GM18507 (cell line): ENCODE data around the gene TUBB3.
"Not testable (repeated sequence)": the region's sequence is repeated elsewhere in the genome, so short reads cannot be mapped to it uniquely, and the experiment has no call there.

Source experiments
- DNase-seq: peaks from one replicate; pipeline ENCODE4 v3.0.0; 2011; ENCODE audit warnings: low read depth; ENCODE audit not compliant: insufficient read length; ENCODE audit errors: extremely low spot score
- FAIRE-seq: peaks from 2 replicates; lab custom pipeline; 2011; peaks lifted over from hg19 to GRCh38; lab: Jason Lieb, UNC

The TUBB3 gene

DNA sequence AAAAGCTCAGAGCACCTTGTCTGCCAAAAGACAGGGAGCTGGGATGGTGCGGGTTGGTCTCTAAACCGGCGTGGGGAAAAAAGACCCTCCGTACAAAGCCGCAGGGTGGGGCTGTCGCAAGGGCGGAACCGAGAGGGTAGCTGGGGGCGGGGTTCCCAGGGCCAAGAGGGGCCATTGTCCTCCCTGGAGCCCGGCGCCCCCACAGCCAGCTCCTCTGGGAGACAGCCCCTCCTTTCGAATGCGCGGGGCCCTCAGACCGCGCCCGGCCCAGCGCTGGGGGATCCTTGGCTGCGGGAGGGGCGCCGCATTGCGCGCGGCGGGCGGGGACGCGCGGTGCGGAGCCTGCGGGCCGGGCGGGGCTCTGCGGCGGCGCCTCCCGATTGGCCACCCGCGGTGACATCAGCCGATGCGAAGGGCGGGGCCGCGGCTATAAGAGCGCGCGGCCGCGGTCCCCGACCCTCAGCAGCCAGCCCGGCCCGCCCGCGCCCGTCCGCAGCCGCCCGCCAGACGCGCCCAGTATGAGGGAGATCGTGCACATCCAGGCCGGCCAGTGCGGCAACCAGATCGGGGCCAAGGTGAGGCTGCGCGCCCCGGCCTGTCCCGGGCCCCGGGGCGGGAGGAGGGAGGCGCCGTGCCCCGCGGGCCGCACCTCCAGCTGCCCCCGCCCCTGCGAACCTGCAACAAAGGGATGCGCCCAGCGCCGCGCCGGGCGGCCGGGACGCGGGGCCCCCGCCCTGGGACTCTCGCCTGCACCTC, at the start of gene TUBB3:
TSS of gene TUBB3 (plus strand) at position 459 of the 756 bp plus-strand sequence. CDS start at position 519, 60 bp downstream.
- no peak for FAIRE-seq
- DNase-seq: peak; percentile 61

DNA sequence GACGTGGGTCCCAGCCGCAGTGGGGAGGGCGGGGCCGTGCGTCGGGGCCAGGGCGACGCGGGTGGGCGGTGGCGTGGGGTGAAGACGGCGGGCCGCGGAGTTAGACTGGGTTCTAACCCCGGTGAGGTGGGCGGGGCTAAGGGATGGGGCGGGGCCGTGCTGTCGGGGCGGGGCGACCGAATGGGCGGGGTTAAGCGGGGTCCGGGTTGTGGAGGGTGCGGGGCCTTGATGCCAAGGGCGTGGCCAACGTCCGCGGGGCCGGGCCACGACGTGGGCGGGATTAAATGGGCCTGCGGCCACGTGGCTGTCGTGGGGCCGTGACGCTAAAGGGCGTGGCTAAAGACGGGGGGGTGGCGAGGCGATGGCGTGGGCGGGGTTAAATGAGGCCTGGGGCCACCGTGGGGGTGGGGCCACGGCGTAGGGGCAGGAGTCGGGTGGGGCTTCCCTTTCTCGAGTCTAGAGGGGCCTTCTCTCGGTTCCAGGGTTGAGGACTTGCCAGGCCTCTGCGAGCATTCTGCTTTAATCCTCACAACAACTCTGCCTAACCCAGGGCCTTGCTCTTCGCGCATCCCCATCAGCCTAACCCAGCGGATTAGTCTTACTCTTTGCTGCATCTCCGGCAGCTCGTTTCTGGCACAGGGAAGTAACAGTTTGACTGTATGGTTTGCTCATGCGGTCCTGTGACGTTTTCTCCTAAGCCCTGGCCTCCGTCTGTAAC, 49.0 kb upstream of the TUBB3 start:
- FAIRE-seq (peak; percentile 94), DNase-seq (peak; percentile 81)

DNA sequence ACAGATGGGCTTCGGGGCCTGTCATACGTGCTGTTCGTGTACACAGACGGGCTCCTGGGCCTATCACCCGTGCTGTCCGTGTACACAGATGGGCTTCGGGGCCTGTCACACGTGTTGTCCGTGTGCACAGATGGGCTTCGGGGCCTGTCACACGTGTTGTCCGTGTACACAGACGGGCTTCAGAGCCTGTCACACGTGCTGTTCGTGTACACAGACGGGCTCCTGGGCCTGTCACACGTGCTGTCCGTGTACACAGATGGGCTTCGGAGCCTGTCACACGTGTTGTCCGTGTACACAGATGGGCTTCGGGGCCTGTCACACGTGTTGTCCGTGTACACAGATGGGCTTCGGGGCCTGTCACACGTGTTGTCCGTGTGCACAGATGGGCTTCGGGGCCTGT, 44.0 kb upstream of the TUBB3 start:
- DNase-seq, FAIRE-seq: not testable (repeated sequence)

- DNase-seq (no peak), FAIRE-seq (no peak)
Measured at GRCh38 chr16:89880477-89881367, 42.4 kb upstream of the TUBB3 start.

GRCh38 chr16:89881368-89881730, 41.8 kb upstream of the TUBB3 start:
- FAIRE-seq: no peak

GRCh38 chr16:89883346-89884040, 39.6 kb upstream of the TUBB3 start:
- FAIRE-seq (no peak), DNase-seq (no peak)

More at GRCh38 chr16:89881368-89881730, 41.8 kb upstream of the TUBB3 start:
- no peak for DNase-seq

- DNase-seq: no peak
- no peak for FAIRE-seq
Measured at GRCh38 chr16:89884041-89884421, 39.1 kb upstream of the TUBB3 start.

GRCh38 chr16:89887243-89887642, 35.9 kb upstream of the TUBB3 start:
- DNase-seq: no peak
- no peak for FAIRE-seq

DNA sequence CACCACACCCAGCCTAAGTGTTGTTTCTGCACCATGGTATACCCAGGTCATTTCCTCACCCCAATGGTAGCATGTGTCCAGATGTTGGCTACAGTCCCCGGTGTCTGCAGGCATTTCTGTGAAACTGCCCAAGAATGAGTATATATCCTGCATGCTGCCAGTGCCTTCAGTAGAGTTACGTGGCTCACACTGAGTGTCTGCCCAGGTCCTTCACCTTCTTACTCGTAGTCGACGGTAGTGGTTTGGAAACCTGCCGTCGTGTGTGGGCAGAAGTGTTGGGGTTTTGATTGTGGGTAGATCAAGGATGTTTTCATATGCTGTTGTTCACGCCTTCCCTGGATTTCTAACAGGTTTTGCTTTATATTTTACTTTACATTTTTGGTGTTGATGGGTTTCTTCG, 32.9 kb upstream of the TUBB3 start:
- DNase-seq (no peak), FAIRE-seq (no peak)

- DNase-seq: no peak
- FAIRE-seq: no peak
Measured at GRCh38 chr16:89890886-89891657, 32.1 kb upstream of the TUBB3 start.

DNA sequence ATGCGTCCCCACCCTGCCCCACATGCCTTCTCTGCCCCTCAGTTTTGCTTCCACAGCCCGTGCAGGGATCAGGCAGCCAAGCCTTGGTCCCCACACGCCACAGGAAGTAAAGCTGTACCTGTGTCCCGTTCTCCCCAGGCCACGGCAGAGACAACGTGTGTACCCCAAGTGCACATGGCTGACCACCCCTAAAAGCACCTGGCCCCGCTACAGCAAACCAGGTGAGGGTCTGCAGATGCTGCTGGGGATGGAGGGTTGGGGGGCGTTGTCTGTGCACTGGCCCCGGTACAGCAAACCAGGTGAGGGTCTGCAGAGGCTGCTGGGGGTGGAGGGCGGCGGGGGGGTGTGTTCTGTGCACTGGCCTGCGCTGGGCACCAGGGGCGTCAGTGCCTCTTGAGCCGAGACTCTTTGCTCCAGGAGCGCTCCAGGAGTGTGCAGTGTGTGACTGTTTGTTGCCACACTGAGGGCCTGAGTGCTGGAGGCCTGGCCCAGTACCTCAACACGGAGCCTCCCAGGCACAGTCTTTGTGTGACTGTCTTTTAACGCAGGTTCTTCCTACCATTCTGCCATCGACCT, 31.0 kb upstream of the TUBB3 start:
- no peak for FAIRE-seq
- DNase-seq: no peak

- FAIRE-seq (no peak), DNase-seq (no peak)
Measured at GRCh38 chr16:89892635-89893034, 30.5 kb upstream of the TUBB3 start.

DNA sequence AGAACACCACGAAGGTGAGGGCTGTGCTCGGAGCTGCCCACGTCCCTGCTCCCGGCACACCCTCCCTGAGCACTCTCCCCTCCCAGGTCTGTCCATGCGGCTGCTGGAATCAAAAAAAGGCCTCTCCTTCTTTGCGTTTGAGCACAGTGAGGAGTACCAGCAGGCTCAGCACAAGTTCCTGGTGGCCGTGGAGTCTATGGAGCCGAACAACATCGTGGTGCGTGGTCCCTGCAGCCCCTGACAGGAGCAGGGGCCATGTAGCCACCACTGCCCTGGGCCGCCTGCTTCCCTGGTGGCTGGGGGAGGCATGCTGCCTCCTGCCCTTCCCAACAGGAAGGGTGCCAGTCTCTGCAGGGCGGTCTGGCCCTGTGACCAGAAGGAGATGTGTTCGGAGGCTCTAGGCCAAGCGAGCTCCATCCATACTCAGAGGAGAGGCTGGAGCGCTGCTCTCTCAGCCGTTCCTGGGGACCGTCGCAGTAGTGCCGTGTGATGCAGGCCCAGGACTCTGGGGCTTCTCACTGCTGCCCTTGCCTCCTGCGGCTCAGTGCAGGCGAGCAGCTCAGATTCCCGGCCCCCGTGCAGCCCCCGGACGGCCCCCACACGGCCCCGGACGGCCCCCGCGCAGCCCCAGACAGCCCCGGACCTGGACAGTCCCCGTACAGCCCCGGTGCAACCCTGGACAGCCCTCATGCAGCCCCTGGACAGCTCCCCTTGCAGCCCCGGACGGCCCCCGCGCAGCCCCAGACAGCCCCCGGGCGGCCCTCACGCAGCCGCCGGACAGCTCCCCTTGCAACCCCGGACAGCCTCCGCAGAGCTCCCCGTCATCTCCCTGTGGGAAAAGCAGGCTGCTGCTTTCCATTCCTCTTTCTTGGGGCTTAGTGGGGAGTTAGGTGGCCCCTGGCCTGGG, 29.2 kb upstream of the TUBB3 start:
- DNase-seq: no peak
- FAIRE-seq: no peak

DNA sequence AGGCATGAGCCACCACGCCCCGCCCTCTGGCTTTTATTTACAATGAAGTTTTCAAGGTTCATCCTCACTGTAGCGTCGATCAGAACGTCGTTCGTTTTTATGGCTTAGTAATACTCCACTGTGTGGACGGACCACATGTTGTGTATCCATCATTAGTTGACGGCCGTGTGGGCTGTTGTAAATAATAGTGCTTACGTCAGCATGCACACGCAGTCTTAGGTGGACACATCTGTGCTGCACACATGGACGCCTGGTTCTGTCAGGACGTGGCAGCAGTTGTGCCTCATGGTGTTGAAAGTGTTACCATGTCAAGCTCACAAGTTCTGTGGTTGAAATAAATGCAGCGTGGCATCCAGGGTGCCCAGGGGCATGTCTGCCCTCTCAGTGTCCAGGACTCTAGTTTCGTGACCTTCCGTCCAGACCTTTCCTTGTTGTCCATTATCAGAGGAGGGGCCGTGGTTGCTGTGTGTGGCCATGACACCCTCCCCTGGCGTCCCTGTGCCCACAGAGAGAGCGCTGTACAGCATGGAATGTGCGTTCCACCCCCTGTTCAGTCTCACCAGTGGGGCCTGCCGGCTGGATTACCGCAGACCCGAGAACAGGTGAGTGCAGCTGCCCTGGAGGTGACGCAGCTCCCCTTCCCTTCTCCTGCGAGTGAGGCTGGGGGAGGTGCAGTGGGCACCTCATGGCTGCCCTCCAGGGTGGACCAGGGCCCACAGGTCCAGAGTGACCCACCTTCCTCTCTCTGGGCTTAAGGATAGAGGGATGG, 27.5 kb upstream of the TUBB3 start:
- DNase-seq: no peak
- no peak for FAIRE-seq

DNA sequence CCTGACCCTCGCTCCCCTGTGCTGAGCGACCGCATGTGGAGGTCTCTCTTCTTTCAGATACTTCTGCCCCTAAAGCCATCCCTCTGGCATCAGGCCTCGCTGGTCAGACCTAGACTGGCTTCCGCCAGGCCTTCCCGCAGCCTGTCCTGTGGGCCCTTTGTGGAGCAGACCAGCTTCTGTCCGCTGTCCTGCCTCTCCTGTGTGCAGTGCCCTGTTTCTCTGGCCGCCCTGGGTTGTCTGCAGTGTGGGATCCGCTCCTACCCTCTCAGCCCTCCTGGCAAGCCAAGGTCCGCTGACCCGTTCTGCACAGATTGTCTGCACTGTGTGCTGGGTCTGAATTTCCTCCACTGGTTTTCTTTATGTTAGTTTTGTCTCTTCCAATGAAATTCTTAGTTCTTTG, 25.9 kb upstream of the TUBB3 start:
- FAIRE-seq: no peak

DNA sequence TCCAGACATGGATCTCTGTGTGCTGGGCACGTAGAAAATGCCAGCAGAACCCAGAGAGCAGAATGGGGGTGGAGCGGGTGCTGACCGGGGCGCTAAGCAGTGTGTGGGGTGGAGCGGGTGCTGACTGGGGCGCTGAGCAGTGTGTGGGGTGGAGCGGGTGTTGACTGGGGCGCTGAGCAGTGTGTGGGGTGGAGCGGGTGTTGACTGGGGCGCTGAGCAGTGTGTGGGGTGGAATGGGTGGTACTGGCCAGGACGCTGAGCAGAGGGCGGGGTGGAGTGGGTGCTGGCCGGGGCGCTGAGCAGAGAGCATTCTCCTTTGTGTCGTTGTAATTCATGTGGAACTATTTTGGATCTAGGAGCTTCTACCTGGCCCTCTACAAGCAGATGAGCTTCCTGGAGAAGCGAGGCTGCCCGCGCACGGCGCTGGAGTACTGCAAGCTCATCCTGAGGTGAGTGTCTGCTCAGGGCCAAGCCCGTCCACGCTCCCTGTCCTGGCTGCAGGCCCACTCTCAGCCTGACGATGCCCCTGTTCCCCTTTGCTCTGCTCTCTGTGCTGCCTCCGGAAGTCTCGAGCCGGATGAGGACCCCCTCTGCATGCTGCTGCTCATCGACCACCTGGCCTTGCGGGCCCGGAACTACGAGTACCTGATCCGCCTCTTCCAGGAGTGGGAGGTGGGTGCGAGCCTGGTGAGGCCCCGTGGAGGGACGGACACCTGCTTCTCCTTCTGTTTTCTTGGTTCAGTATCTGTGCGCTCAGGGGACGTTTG, 24.8 kb upstream of the TUBB3 start:
- FAIRE-seq (no peak), DNase-seq (no peak)

More for the DNA sequence above, 25.9 kb upstream of the TUBB3 start:
- DNase-seq: no peak
